ENCODE results near the gene AOPEP.

The AOPEP gene

DNA sequence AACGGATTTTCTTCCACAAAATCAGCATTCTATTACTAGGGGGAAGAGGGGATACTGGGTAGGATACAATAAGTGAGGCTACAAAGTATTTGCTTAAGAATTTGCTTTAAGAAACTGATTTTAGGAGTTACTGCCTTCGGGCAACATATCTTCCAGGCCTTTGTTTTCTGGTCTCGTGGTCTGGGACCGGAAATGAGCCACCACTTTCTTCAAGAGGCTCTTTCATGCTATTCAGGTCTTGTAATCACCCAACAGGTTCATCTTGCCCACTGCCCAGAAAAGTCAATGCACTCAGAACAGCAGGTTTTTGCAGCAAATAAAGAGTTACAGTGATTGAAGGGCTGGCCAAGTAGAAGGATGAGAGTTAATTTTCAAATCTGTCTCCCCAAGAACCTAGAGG, 6.6 kb upstream of the AOPEP start:
- no peak for DNase-seq

GRCh38 chr9:94720846-94721549, 5.5 kb upstream of the AOPEP start:
- DNase-seq: no peak

GRCh38 chr9:94721754-94722153, 4.7 kb upstream of the AOPEP start:
- no peak for DNase-seq

DNA sequence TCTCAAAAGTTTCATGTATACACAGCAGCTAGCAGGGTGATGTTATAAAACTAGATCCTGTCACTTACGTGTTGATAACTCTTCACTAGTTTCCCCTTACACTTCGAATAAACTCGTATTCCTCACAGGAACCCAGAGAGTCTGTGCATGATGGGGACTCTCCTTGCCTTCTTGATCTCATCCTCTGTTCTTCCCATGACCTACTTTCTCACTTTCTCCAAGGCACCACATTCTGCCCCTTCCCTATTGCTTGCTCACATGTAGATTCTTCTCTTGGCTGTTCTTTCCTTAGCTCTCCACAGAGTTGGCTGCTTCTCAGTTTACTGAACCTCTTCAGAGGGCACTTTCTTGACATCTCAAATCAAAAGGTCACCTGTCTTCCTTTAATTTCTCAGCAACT, 1.2 kb upstream of the AOPEP start:
- no peak for DNase-seq

- DNase-seq: no peak
Observed at GRCh38 chr9:94728719-94729118, 2.2 kb downstream of the AOPEP start.

DNA sequence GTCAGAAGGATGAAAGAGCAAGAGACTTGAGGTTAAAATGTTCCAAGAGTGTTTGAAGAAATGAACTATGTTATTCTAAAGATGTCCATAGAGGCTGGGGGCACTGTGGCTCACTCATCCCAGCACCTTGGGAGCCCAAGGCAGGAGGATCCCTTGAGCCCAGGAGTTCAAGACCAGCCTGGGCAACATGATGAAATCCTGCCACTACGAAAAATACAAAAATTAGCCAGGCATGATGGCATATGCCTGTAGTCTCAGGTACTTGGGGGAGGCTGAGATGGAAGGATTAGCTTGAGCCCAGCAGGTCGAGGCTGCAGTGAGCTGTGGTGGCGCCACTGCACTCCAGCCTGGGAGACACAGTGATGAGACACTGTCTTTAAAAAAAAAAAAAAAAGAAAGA, 2.7 kb downstream of the AOPEP start:
- DNase-seq: no peak

DNA sequence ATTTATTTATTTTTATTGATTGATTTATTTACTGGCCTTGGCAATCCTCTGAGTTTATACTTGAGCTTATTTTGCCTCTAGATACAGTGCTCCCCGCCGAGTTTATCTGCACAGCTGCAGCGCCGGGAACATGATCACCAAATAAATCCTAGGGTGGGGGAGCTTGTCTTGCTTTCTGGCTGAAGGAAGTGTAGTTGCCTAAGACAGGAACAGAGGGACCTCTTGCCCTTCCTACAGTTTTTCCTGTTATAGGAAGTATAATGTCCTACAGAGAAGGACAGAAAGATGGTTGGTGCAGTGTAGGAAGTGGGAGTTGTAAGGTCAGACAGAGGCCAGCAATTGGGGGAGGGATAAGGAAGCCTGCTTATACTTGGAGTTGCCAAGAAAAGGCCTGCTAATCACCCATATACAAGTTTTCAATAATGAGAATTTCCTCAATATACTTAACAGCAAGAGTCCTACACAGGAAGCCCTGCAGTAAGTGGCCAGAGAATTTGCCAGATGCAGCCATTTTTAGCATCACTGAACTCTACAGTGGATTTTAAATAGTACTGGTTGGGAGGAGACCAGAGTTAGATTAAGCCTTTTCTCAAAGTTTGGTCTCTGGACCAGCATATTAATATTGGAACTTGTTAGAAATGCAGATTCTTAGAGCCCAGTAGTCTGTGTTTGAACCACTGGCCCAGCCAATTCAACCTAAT, 7.7 kb downstream of the AOPEP start:
- DNase-seq: no peak

DNA sequence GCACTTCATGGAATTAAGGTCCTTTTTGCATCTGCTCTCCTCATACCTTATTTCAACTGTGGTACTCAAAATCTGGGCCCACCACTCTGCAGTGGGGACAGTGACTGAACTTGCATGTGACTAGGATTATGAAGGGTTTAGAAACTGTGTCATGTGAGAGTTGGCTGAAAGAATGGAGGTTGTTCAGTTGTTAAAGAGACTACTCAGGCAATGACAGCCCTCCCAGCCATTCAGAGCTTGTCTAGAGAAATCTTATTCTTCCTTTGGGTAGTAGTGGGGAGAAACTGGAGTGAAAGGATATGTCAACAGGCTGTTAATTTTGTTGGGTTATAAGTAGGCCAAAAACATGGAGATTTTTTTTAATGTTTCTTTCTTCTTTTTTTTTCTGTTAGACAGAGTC, 10.3 kb downstream of the AOPEP start:
- no peak for DNase-seq

DNA sequence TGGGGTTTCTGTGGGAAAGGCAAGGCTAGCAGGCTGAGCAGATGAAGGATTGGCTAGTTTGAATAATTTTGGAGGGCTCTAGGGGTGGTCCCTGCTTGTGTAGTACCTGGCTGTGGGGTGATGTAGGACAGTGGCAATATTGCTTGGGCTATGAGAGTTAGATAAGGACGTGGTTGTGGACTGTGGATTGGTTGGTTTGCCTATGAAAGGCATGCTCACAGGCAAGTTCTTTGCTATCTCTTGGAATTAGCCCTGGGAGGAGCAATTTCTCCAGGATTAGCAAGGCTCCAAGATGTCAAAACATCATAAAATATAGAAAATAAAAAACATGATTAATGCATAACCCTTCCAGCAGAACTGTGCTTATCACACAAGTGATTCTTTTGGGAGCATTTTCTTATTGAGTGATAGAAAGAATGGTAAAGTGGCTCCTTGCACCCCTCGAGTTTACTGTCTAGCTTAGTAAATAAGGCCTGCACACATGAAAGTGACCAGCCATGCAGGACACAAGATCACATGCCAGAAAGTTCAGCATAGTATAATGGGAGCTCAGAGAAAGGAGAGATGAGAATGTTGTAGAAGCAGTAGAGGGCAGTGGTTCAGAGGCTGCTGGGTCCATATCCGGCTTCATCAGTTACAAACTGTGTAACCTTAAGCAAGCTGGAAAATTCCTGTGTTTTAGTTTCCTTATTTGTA, 13.8 kb downstream of the AOPEP start:
- no peak for DNase-seq

DNA sequence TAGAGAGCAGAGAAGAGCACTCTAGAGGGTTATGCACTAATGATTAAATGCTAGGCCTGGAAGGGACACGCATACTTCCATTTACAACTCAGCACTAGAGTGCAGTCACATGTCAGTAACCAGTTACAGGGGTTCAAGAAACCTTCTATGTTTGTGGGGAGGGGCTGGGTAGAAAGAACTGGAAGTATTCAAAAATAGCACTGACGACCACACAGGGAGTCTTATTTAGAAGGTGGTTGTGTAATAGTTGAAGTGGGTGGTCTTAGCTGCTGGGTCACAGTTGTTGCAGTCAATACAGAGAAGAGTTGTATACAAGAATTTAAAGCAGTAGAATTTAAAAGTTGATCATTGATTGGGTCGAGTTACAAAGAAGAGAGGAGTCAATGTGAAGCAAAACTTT, 15.4 kb downstream of the AOPEP start:
- DNase-seq: no peak

DNA sequence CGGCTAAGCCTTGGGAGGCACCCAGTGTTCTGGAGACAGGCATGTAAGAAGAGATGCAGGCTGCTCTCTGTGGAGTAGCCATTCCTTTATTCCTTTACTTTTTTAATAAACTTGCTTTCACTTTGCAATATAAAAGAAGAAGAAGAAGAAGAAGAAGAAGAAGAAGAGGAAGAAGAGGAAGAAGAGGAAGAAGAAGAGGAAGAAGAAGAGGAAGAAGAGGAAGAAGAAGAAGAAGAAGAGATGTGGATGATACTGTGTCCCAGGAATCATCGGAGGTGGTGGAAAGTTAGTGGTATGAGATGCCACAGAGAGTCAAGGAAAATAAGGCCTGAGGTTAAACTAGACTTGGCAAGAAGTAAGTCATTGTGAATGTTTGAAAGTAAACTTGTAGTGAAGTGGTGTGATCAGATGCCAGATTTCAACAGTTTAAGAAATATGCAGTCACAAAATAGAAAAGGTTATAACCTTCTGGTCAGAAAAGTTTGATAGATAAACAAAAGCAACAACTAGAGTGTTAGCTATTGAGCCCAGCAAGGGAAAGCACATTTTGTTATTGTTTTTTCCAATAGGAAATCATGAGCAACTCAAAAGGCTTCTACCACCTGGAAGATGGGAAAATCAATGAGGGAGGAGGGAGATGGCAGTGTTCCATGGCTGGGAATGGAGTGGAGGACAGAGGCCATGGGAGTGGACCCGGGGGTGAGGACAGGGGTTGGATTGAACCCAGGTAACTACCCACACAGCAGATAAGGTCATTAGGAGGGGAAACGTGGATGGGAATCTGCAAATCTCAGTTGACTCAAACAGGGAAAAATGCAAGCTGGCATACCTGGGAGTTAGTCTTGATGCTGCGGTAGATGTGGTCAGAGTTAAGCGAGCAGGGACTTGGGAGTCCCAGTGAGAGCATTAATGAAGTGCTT, 16.8 kb downstream of the AOPEP start:
- no peak for DNase-seq

DNA sequence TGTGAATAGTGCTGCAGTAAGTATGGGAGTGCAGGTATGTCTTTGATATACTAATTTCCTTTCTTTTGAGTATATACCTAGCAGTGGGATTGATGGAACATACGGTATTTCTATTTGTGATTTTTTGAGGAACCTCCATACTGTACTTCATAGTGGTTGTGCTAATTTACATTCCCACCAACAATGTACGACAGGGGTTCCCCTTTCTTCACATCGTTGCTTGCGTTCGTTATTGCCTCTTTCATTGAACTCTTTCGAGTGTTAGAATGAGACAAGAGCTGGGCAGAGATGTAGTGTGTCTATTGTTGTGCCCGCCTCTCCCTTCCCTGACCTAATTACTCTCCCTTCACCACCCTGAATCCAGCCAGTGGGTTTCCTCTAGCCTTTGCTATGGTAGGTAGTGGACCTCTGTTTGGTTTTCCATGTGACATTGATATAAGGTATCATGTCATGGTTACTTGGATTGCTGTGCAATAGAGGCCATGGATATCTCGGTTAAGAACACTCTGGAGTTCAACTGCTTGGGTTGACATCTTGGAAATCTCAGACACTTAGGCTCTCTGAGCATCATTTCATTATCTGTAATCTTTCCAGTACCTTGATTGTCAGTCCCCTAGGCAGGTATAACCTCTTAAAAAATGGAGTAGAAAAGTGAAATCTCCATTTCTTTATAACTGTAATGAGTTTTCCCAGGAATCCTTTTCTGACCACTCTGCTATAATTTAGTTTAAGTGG, 19.5 kb downstream of the AOPEP start:
- DNase-seq: no peak

GRCh38 chr9:94746541-94747370, 20.3 kb downstream of the AOPEP start:
- DNase-seq: no peak

- no peak for DNase-seq
Observed at GRCh38 chr9:94754976-94755475, 28.5 kb downstream of the AOPEP start.

DNA sequence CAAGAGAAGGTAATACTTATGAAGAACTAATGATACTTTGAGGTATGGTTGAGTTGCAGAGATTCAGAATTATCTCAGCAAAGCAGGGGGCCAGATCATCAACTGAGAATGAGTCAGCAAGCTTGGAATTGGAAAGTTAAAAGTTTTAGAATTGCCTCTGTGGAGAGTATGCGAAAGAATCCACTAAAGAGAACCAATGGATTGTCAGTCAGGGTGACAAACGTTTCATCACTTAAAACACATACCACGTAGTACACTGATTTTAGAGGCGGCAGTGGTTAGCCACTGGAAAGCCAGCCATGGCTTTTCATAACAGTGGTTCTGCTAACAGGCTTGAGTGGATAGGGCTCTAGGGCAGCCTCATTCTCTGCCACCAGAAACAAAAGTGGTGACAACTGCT, 30.7 kb downstream of the AOPEP start:
- no peak for DNase-seq

- DNase-seq: no peak
Observed at GRCh38 chr9:94758031-94758430, 31.5 kb downstream of the AOPEP start.

GRCh38 chr9:94758880-94759279, 32.4 kb downstream of the AOPEP start:
- no peak for DNase-seq

GRCh38 chr9:94760010-94760409, 33.5 kb downstream of the AOPEP start:
- DNase-seq: no peak

DNA sequence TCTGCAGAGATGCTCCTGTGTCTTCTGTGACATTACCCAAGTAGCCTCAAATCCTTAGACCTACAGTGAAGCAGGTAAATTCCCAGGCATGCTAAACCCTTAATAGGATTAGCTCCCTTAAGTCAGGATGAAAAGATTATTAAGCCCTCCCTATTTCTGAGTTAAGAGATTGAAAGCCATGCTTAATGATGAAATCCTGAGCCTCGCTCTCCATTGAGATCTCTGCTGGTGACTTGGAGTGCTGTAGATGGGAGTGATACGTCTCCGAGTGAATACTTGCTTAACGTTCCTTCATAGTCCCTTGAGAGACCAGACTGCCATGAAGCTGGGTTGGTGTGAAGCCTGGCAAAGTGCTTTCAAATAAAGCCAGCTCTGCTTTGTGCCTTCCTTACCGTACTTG, 34.2 kb downstream of the AOPEP start:
- DNase-seq: no peak

GRCh38 chr9:94761481-94761880, 35.0 kb downstream of the AOPEP start:
- DNase-seq: no peak
